Measurements from ENCODE around the gene TCF4.

- TF ChIP-seq CTCF (conservative IDR thresholded peaks at IDR 0.05; ENCODE audit: low read depth, low read length) (no peak), EZH2 (IDR thresholded peaks at IDR 0.05; ENCODE audit: borderline replicate concordance, low read depth, low read length, poor library complexity, severe bottlenecking) (no peak)
These were observed 184.5 kb downstream of the TCF4 start for GRCh38 chr18:55403421-55403949.

Data from A673 (cell line).